GM12865 (cell line): Measurements from ENCODE around the gene SLC10A7.

Experiments
- DNase-seq: peaks from one replicate; pipeline ENCODE4 v3.0.0; 2010; ENCODE audit warnings: low read depth
- H3K4me3 ChIP-seq: 2 replicates; pipeline ENCODE4 v1.5.1; 2011; ENCODE audit warnings: mild to moderate bottlenecking, low read depth, low read length, control low read depth
- TF ChIP-seq, protein P1 (sequence below): IDR thresholded peaks from 2 replicates; pipeline ENCODE4 v1.5.1; 2011; ENCODE audit warnings: low read length, control low read depth, low read depth, inconsistent platforms; ENCODE audit not compliant: insufficient read depth; ENCODE audit errors: missing control alignments

SLC10A7 gene

DNA sequence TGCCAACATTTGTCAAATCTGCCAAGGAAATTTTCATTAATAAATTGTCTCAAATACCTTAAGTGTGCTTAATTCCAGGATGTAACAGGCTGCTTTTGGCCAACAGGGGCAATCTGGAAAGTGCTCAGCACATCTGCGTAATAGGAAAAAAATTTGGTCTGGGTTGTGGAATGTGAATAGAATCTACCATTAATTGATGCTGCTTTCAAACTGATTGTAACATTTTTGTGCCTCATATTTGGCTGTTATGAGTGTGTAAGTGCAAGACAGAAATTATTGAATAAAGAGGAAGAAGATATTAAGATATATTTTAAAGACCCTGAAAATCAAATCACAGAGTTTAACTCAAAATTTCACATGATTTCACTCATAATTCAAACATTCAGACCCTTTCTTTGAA, 266.3 kb downstream of the SLC10A7 start:
- H3K4me3 ChIP-seq: no peak overlapping the region
- TF ChIP-seq, protein P1, sequence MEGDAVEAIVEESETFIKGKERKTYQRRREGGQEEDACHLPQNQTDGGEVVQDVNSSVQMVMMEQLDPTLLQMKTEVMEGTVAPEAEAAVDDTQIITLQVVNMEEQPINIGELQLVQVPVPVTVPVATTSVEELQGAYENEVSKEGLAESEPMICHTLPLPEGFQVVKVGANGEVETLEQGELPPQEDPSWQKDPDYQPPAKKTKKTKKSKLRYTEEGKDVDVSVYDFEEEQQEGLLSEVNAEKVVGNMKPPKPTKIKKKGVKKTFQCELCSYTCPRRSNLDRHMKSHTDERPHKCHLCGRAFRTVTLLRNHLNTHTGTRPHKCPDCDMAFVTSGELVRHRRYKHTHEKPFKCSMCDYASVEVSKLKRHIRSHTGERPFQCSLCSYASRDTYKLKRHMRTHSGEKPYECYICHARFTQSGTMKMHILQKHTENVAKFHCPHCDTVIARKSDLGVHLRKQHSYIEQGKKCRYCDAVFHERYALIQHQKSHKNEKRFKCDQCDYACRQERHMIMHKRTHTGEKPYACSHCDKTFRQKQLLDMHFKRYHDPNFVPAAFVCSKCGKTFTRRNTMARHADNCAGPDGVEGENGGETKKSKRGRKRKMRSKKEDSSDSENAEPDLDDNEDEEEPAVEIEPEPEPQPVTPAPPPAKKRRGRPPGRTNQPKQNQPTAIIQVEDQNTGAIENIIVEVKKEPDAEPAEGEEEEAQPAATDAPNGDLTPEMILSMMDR: no peak
- DNase-seq: no peak

DNA sequence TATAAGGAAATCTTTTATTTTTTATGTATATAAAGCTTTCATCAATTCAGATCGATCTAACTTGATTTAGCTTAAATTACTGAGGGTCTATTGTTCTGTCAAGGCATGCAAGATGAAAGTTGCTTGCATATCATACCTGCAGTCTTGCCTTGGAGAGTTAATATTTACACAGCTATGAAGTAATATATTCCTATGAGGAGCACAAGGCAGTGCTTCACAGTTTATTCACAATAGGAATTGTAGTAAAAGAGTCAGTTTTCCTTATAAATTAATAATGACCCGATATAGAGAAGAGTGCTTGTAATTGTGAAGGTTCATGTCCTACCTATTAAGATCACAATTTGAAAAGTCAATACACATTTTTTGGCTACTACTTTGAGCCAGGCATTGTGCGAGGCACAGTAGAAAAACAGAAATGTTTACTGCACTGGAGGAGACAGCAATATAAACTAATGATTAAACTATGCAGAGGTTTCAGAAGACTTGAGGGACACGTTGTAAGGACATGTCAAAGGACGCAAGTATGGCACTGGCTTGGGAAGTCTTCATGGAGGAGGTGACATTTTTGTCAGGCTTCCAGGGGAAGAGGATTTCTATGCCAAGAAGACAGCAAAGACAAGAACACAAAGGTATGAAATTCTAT, 268.6 kb downstream of the SLC10A7 start:
- H3K4me3 ChIP-seq: no peak overlapping the region
- no peak for DNase-seq

DNA sequence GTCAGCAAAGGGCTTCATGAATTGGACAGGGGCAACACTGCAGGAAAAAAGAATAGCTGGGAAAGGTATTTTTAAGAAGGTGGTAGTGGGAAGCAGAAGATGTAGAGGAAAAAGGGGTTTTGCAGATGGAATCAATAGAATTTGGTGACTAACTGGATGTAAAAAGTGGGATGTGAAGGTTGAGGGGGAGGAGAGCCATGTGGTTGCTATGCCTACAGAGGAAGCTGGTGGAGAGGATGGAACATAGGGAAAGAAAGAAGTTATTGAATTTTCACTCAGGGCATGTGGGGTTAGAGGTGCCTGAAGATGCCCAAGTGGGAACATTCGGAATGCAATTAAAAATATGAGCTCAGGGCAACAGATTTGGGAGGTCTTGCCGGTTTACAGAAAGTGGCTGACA, 274.4 kb downstream of the SLC10A7 start:
- no peak overlapping the region for H3K4me3 ChIP-seq
- TF ChIP-seq, protein P1: no peak
- DNase-seq: no peak

More for the DNA sequence above, 268.6 kb downstream of the SLC10A7 start:
- TF ChIP-seq, protein P1: no peak

DNA sequence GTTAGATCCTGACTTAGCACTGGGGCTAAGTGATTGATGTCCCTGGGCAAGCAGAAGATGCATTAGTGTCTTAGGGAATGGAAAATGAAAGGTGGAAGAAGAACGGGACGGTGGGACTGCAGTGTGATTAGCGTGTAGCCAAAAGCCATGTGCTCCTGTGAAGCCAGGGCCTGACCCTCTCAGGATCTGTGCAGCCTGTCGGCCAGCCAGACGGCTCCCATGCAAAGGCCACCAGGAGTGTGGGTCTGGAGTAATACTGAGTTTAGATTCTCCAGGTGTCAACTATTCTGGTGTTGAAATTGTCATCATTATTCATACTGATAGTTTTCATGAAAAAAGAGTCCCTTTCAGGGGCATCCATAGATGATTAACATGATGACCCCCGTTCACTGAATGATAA, 275.4 kb downstream of the SLC10A7 start:
- TF ChIP-seq, protein P1: no peak
- H3K4me3 ChIP-seq: no peak overlapping the region
- no peak for DNase-seq

DNA sequence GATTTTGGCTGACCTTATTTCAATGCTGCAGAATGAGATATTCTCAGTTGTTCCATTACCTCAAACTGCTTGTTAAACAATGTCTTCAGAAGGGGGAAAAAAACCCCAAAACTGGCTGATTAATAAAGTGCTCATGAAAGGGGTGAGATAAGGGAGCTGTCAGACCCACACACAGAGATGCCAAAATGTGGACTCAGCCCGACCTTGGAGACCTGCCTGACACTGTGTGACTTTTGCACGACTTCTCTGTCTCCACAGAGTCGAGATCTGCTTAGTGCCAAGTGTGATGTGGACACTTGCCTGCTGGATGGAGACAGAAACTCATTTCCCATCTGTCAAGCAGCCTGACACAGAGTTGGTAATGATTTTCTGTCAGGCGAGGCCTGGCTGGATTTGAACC, 275.9 kb downstream of the SLC10A7 start:
- TF ChIP-seq, protein P1: no peak
- H3K4me3 ChIP-seq: no peak overlapping the region
- DNase-seq: no peak

DNA sequence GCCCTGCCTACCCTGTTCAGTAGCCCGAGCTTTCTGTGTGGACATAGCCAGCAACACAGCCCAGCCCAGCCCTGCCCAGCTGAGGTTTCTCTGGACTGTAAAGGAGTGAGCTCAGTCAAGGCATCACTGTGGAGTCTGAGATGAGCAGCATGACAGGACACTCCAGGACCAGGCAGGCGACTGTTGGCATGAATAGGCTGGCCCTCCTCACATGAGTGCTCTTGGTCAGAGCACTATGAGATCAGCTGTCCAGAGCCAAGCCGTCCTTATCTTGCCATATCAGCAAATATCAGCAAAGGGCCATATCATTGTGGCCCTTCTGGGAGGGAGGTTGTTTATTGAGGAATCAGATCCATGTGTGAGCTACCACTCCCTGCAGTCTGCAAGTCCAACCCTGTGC, 276.5 kb downstream of the SLC10A7 start:
- TF ChIP-seq, protein P1: no peak
- H3K4me3 ChIP-seq: no peak overlapping the region
- DNase-seq: no peak

DNA sequence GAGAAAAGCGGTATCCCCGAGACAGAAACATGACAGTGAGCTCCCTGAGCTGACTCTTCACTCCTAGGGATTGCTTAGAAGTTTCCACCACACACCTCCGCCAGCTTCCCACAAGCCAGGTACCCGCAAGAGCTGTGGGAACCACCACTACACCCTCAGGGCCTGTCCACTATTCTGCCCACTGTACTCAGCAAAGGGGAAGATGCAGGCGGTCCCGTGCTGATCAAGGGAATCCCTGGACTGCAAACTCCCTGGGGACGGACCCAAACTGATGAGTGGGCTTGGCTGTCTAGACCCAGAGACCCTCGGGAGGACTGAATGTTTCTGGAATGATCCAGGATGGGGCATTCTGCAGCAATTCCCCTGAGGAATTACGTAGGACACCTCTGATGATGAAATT, 277.2 kb downstream of the SLC10A7 start:
- no peak for DNase-seq
- TF ChIP-seq, protein P1: no peak
- H3K4me3 ChIP-seq: no peak overlapping the region
